Vagina (tissue), 2 donors: ENCODE data around the gene ASAH2. TPM values are rescaled to one million over a fixed set of nuclear protein-coding genes. Genes with fewer than 3 reads are reported as not detected.

Experiments used
- DNase-seq, 2 donors: peaks; one replicate each; pipeline ENCODE4 v3.0.0-alpha.2; 2017; ENCODE audit errors: extremely low spot score in 2 of 2
- H3K27ac ChIP-seq: fragments of 200-600 bp; sonication (generic); one replicate; pipeline ENCODE4 v1.5.1; 2019
- H3K27me3 ChIP-seq: fragments of 200-600 bp; sonication (generic); one replicate; pipeline ENCODE4 v1.5.1; 2019
- H3K36me3 ChIP-seq, 2 donors: fragments of 200-600 bp; sonication (generic); one replicate each; pipeline ENCODE4 v1.5.1; 2017 to 2019
- H3K4me1 ChIP-seq: fragments of 200-600 bp; sonication (generic); one replicate; pipeline ENCODE4 v1.5.1; 2019
- H3K4me3 ChIP-seq, 2 donors: fragments of 200-600 bp; sonication (generic); 1 replicate in 1 of 2; 2 replicates in 1 of 2; pipeline ENCODE4 v1.5.1; 2016 to 2019
- H3K9me3 ChIP-seq: fragments of 200-600 bp; sonication (generic); one replicate; pipeline ENCODE4 v1.5.1; 2019
- CTCF ChIP-seq, 3 experiments: fragments of 450-650 bp in 2 of 3; fragments of 200-600 bp in 1 of 3; sonication (generic) in 1 of 3; IDR thresholded peaks; one replicate each; pipeline ENCODE4 v1.5.1; 2017 to 2019; ENCODE audit warnings: antibody characterized with exemption in 3 of 3, mild to moderate bottlenecking in 2 of 3, moderate library complexity in 2 of 3
- POLR2A ChIP-seq, 2 donors: fragments of 450-650 bp; IDR thresholded peaks; one replicate each; pipeline ENCODE4 v1.6.1; 2017; ENCODE audit warnings: antibody characterized with exemption in 2 of 2, mild to moderate bottlenecking in 2 of 2, moderate library complexity in 2 of 2
- POLR2AphosphoS5 ChIP-seq, 2 donors: sonication (generic); formaldehyde crosslinking; IDR thresholded peaks; one replicate each; pipeline ENCODE4 v1.9.0; 2017; ENCODE audit warnings: antibody characterized with exemption in 2 of 2, mild to moderate bottlenecking in 2 of 2, low read depth in 1 of 2; ENCODE audit not compliant: insufficient read depth in 1 of 2
- intact Hi-C: fragments of 100-400 bp; cut with DNase I; formaldehyde crosslinking; loops from one replicate; pipeline ENCODE4 v1.15.1; 2023
- total RNA-seq: library from RNA; depleted of rRNA; stranded (reverse); fragments of >200 nt; gene quantifications from one replicate; pipeline ENCODE4 v1.2.3, GENCODE V29; 2016

ASAH2 gene
- total RNA-seq, 1 donor from 2014 or later: 2.5 TPM

GRCh38 chr10:50291261-50291850, 40.0 kb upstream of the ASAH2 start:
- intact Hi-C loops: no loop called here
- Histone ChIP-seq H3K27ac (no peak overlapping the region), H3K9me3 (no peaks in the 10 kb centered on the region), H3K27me3 (no peaks in the 10 kb centered on the region), H3K4me3 (no peak overlapping the region), H3K4me1 (no peaks in the 10 kb centered on the region), H3K36me3 (no peaks in the 10 kb centered on the region)
- TF ChIP-seq CTCF (IDR thresholded peaks at IDR 0.05) (no peak), POLR2A (IDR thresholded peaks at IDR 0.05) (no peak), POLR2AphosphoS5 (IDR thresholded peaks at IDR 0.05; ENCODE audit: insufficient read depth in 1 of 2, low read depth in 1 of 2) (no peak)
- DNase-seq: no peak

- Histone ChIP-seq H3K9me3 (no peaks in the 10 kb centered on the region), H3K4me1 (no peaks in the 10 kb centered on the region), H3K36me3 (no peaks in the 10 kb centered on the region), H3K27me3 (no peaks in the 10 kb centered on the region), H3K4me3 (no peak overlapping the region), H3K27ac (no peak overlapping the region)
- intact Hi-C loops: no loop called here
- TF ChIP-seq CTCF (IDR thresholded peaks at IDR 0.05) (no peak), POLR2A (IDR thresholded peaks at IDR 0.05) (no peak), POLR2AphosphoS5 (IDR thresholded peaks at IDR 0.05; ENCODE audit: insufficient read depth in 1 of 2, low read depth in 1 of 2) (no peak)
- DNase-seq: no peak
Observed at GRCh38 chr10:50289196-50289595, 37.9 kb upstream of the ASAH2 start.

- intact Hi-C loops: no loop called here
- no peaks in the 10 kb centered on the region for H3K9me3 ChIP-seq
Observed at GRCh38 chr10:50286996-50287803, 35.9 kb upstream of the ASAH2 start.

GRCh38 chr10:50286517-50286916, 35.2 kb upstream of the ASAH2 start:
- intact Hi-C loops: no loop called here
- Histone ChIP-seq H3K36me3 (no peaks in the 10 kb centered on the region), H3K4me3 (no peak overlapping the region), H3K27me3 (no peaks in the 10 kb centered on the region), H3K4me1 (no peaks in the 10 kb centered on the region), H3K27ac (no peak overlapping the region), H3K9me3 (no peaks in the 10 kb centered on the region)
- DNase-seq: no peak
- no peak for TF ChIP-seq POLR2A (IDR thresholded peaks at IDR 0.05)
- TF ChIP-seq POLR2AphosphoS5 (IDR thresholded peaks at IDR 0.05; ENCODE audit: insufficient read depth in 1 of 2, low read depth in 1 of 2): no peak
- no peak for TF ChIP-seq CTCF (IDR thresholded peaks at IDR 0.05)

More at GRCh38 chr10:50286996-50287803, 35.9 kb upstream of the ASAH2 start:
- no peak for TF ChIP-seq CTCF (IDR thresholded peaks at IDR 0.05)
- no peak for TF ChIP-seq POLR2AphosphoS5 (IDR thresholded peaks at IDR 0.05; ENCODE audit: insufficient read depth in 1 of 2, low read depth in 1 of 2)
- no peak for TF ChIP-seq POLR2A (IDR thresholded peaks at IDR 0.05)
- Histone ChIP-seq H3K4me3 (no peak overlapping the region), H3K4me1 (no peaks in the 10 kb centered on the region), H3K27ac (no peak overlapping the region), H3K36me3 (no peaks in the 10 kb centered on the region), H3K27me3 (no peaks in the 10 kb centered on the region)
- DNase-seq: no peak

- no peaks in the 10 kb centered on the region for H3K4me1 ChIP-seq
- DNase-seq: no peak
- H3K27me3 ChIP-seq: no peaks in the 10 kb centered on the region
- no peaks in the 10 kb centered on the region for H3K9me3 ChIP-seq
- no peak overlapping the region for H3K27ac ChIP-seq
- no peak overlapping the region for H3K4me3 ChIP-seq
- TF ChIP-seq CTCF (IDR thresholded peaks at IDR 0.05) (no peak), POLR2AphosphoS5 (IDR thresholded peaks at IDR 0.05; ENCODE audit: insufficient read depth in 1 of 2, low read depth in 1 of 2) (no peak), POLR2A (IDR thresholded peaks at IDR 0.05) (no peak)
- H3K36me3 ChIP-seq: no peaks in the 10 kb centered on the region
- intact Hi-C loops: no loop called here
Observed at GRCh38 chr10:50281967-50282522, 30.7 kb upstream of the ASAH2 start.
